ENCODE data around the gene TMEM161A. TPM values are rescaled to one million over a fixed set of nuclear protein-coding genes. Genes with fewer than 3 reads are reported as not detected.
"Not testable (repeated sequence)": the region's sequence is repeated elsewhere in the genome, so short reads cannot be mapped to it uniquely, and the experiment has no call there.

Gene TMEM161A
- total RNA-seq, 1 donor from 2014 or later: 27.1 TPM

- no peak for DNase-seq (ENCODE audit: low spot score)
- Mint-ChIP-seq H3K4me1 (ENCODE audit: low read depth) (no peaks in the 10 kb centered on the region), H3K4me3 (ENCODE audit: unreplicated experiment) (no peak overlapping the region), H3K36me3 (ENCODE audit: low read depth) (peaks cover 10% of the 10 kb centered on the region), H3K27me3 (ENCODE audit: low read depth) (no peaks in the 10 kb centered on the region), H3K27ac (ENCODE audit: unreplicated experiment) (no peak overlapping the region), H3K9me3 (ENCODE audit: low read depth) (no peaks in the 10 kb centered on the region)
- TF ChIP-seq, protein P1, sequence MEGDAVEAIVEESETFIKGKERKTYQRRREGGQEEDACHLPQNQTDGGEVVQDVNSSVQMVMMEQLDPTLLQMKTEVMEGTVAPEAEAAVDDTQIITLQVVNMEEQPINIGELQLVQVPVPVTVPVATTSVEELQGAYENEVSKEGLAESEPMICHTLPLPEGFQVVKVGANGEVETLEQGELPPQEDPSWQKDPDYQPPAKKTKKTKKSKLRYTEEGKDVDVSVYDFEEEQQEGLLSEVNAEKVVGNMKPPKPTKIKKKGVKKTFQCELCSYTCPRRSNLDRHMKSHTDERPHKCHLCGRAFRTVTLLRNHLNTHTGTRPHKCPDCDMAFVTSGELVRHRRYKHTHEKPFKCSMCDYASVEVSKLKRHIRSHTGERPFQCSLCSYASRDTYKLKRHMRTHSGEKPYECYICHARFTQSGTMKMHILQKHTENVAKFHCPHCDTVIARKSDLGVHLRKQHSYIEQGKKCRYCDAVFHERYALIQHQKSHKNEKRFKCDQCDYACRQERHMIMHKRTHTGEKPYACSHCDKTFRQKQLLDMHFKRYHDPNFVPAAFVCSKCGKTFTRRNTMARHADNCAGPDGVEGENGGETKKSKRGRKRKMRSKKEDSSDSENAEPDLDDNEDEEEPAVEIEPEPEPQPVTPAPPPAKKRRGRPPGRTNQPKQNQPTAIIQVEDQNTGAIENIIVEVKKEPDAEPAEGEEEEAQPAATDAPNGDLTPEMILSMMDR (IDR thresholded peaks at IDR 0.05): no peak
Observed at GRCh38 chr19:19179548-19180441, 41.5 kb upstream of the TMEM161A start.

- TF ChIP-seq, protein P1 (IDR thresholded peaks at IDR 0.05): no peak
- Mint-ChIP-seq H3K9me3 (ENCODE audit: low read depth) (no peaks in the 10 kb centered on the region), H3K27me3 (ENCODE audit: low read depth) (no peaks in the 10 kb centered on the region), H3K27ac (ENCODE audit: unreplicated experiment) (no peak overlapping the region), H3K4me3 (ENCODE audit: unreplicated experiment) (no peak overlapping the region), H3K4me1 (ENCODE audit: low read depth) (peaks cover 3% of the 10 kb centered on the region), H3K36me3 (ENCODE audit: low read depth) (peaks cover 3% of the 10 kb centered on the region)
- DNase-seq (ENCODE audit: low spot score): no peak
Observed at GRCh38 chr19:19176950-19177349, 38.7 kb upstream of the TMEM161A start.

DNA sequence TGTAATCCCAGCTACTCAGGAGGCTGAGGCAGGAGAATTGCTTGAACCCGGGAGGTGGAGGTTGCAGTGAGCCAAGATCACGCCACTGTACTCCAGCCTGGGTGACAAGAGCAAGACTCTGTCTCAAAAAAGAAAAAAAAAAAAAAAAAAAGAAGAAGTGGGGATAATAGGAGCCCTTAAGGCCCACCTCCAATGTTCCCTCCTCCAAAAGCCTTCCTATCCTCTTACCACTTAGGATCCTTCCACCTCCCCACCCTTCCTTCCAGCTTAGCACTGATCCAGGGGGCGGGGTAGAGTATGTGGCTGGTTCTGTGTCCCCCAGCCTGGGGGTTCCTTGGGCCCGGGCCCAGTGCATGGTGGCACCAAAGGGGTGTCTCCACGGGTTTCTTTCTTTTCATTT is 35.0 kb upstream of the TMEM161A start:
- not testable (repeated sequence) for DNase-seq (ENCODE audit: low spot score); H3K27me3 Mint-ChIP-seq (ENCODE audit: low read depth); H3K4me3 Mint-ChIP-seq (ENCODE audit: unreplicated experiment); H3K27ac Mint-ChIP-seq (ENCODE audit: unreplicated experiment); H3K9me3 Mint-ChIP-seq (ENCODE audit: low read depth); H3K36me3 Mint-ChIP-seq (ENCODE audit: low read depth)
- peaks cover 25% of the 10 kb centered on the region for H3K4me1 Mint-ChIP-seq (ENCODE audit: low read depth)

DNA sequence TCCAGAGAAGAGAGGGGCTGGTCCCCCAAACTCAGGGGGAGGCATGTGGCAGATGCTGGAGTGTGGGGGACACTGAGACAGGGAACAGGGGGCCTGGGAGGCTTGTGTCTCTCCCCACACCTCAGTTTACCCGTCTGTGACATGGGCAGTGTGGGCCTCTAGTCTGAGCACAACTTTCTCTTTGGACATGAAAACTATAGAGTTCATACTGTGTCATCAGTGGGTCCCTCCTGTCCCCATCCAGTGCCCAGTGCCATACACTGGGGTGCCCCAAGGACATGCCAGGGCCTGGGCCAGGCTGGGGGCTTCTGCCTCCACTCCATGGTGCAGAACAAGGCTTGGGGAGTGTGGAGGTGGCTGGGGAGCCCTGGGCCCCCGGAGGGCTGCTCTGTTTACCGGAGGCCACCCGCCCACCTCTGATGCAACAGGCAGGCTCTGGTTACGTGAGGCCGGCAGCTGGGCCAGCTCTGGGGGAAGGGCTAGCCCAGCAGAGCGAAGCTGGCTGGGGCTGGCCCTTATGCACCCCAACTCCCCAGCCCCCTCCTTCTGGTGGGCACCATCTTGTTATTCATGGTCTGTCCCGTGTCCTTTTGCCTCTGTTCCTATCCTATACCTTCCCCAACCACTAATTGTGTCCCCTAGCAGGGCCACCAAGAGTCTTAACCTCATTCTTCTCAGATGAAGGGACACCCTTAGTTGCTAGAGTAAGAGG is 33.7 kb upstream of the TMEM161A start:
- Mint-ChIP-seq H3K9me3 (ENCODE audit: low read depth) (no peaks in the 10 kb centered on the region), H3K27me3 (ENCODE audit: low read depth) (no peaks in the 10 kb centered on the region), H3K4me1 (ENCODE audit: low read depth) (peaks cover 25% of the 10 kb centered on the region), H3K36me3 (ENCODE audit: low read depth) (no peaks in the 10 kb centered on the region), H3K27ac (ENCODE audit: unreplicated experiment) (no peak overlapping the region), H3K4me3 (ENCODE audit: unreplicated experiment) (no peak overlapping the region)
- TF ChIP-seq, protein P1 (IDR thresholded peaks at IDR 0.05): no peak
- no peak for DNase-seq (ENCODE audit: low spot score)

GRCh38 chr19:19170873-19171672 is 32.8 kb upstream of the TMEM161A start:
- H3K27ac Mint-ChIP-seq (ENCODE audit: unreplicated experiment): no peak overlapping the region
- no peak for DNase-seq (ENCODE audit: low spot score)
- H3K27me3 Mint-ChIP-seq (ENCODE audit: low read depth): no peaks in the 10 kb centered on the region
- TF ChIP-seq, protein P1 (IDR thresholded peaks at IDR 0.05): no peak
- H3K9me3 Mint-ChIP-seq (ENCODE audit: low read depth): no peaks in the 10 kb centered on the region
- peak overlapping the region; percentile 55 for H3K4me3 Mint-ChIP-seq (ENCODE audit: unreplicated experiment)
- peaks cover 25% of the 10 kb centered on the region for H3K4me1 Mint-ChIP-seq (ENCODE audit: low read depth)
- no peaks in the 10 kb centered on the region for H3K36me3 Mint-ChIP-seq (ENCODE audit: low read depth)

All from chondrocyte (in vitro differentiated cells).